ENCODE measurements around the gene LRIF1. TPM values are rescaled to one million over a fixed set of nuclear protein-coding genes. Genes with fewer than 3 reads are reported as not detected.
"Not testable (repeated sequence)": the region's sequence is repeated elsewhere in the genome, so short reads cannot be mapped to it uniquely, and the experiment has no call there.

Gene LRIF1
- total RNA-seq, 2 donors from 2014 or later = 14.3 to 15.4 TPM

DNA sequence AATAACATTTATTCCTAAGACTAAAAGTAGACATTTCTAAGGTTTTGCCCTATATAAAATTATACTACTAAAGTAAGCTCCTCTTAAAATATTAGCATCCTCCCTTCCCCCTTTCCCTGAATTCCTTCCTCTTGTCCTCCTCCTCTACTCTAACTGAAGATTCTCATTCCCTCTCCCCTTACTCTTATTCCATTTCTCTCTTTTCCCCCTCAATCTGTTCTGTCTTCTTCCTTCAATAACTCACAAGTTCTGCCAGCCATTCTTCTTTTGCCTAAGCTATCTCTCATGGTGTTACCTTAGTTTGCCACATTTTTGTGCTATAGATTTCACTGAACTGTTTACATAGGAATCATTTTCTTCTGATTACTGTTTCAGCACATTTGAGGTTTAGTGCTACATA lies 10.7 kb downstream of the LRIF1 start:
- intact Hi-C loops (cut with DNase I) = no loop called here
- DNase-seq = no peak
- ATAC-seq = no peak

DNA sequence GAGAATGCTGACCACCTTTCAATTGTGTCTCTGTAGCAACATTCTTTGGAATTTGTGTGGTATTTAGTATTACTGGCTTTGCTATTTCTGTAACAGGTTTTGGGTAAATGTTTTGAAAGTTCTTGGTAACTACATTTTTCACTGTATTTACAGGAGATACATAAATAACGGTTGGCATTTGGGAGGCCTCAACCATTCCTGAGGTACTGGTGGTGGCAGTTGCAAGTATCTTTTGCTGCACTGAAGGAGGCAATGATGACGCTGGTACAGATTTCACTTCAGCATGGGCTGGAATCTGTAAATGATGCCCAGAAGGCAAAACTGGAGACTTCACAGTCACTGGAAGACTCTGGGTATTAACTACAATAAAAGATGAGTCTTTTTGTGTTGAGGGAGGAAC lies 11.7 kb downstream of the LRIF1 start:
- ATAC-seq (no peak), DNase-seq (no peak)
- intact Hi-C loops (cut with DNase I) = no loop called here

GRCh38 chr1:110951161-110951560 lies 12.6 kb downstream of the LRIF1 start:
- intact Hi-C loops (cut with DNase I) = no loop called here
- ATAC-seq = no peak
- DNase-seq = no peak

GRCh38 chr1:110948038-110948810 lies 15.5 kb downstream of the LRIF1 start:
- no peak for ATAC-seq
- intact Hi-C loops (cut with DNase I) = no loop called here
- no peak for DNase-seq

- no peak for ATAC-seq
- DNase-seq = no peak
- intact Hi-C loops (cut with DNase I) = no loop called here
Measured at GRCh38 chr1:110945626-110946025, 18.1 kb downstream of the LRIF1 start.

DNA sequence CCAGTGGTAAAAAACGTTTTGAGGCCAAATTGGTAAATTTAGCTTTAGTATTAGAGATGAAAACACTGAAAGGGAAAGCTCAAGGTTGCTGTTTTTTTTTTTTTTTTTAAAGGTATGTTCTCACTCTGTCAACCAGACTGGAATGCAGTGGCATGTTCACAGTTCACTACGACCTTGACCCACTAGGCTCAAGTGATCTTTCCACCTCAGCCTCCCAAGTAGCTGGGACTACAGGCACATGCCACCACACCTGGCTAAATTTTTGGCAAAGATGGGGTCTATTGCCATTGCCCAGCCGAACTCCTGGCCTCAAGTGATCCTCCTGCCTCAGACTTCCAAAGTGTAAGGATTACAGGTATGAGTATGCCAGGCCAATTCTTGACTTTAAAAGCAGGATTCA lies 18.9 kb downstream of the LRIF1 start:
- intact Hi-C loops (cut with DNase I) = no loop called here
- DNase-seq (no peak), ATAC-seq (no peak)

DNA sequence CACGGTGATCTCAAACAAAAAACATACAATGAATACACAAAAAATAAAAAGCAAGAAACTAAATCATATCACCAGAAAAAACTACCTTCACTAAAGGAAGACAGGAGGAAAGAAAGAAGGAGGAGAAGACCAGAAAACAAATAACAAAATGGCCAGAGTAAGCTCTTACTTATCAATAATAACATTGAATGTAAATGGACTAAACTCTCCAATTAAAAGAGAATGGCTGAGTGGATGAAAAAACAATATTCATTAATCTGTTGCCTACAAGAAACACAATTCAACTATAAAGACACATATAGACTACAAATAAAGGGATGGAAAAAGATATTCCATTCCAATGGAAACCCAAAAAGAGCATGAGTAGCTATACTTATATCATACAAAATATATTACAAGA lies 27.2 kb downstream of the LRIF1 start:
- no peak for ATAC-seq
- no peak for DNase-seq
- intact Hi-C loops (cut with DNase I) = no loop called here

DNA sequence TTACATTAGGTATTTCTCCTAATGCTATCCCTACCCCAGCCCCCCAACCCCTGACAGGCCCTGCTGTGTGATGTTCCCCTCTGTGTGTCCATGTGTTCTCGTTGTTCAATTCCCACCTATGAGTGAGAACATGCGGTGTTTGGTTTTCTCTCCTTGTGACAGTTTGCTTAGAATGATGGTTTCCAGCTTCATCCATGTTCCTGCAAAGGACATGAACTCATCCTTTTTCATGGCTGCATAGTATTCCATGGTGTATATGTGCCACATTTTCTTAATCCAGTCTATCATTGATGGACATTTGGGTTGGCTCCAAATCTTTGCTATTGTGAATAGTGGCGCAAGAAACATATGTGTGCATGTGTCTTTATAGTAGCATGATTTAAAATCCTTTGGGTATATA lies 32.6 kb downstream of the LRIF1 start:
- intact Hi-C loops (cut with DNase I); DNase-seq; ATAC-seq: not testable (repeated sequence)

GRCh38 chr1:110928904-110929303 lies 34.8 kb downstream of the LRIF1 start:
- intact Hi-C loops (cut with DNase I) = no loop called here
- ATAC-seq (no peak), DNase-seq (no peak)

GRCh38 chr1:110928191-110928590 lies 35.5 kb downstream of the LRIF1 start:
- ATAC-seq = no peak
- intact Hi-C loops (cut with DNase I) = no loop called here

GRCh38 chr1:110927484-110928075 lies 36.1 kb downstream of the LRIF1 start:
- intact Hi-C loops (cut with DNase I) = no loop called here
- DNase-seq = no peak
- no peak for ATAC-seq

More at GRCh38 chr1:110928191-110928590, 35.5 kb downstream of the LRIF1 start:
- no peak for DNase-seq

- ATAC-seq (no peak), DNase-seq (no peak)
- intact Hi-C loops (cut with DNase I) = no loop called here
Measured at GRCh38 chr1:110921953-110922352, 41.8 kb downstream of the LRIF1 start.

DNA sequence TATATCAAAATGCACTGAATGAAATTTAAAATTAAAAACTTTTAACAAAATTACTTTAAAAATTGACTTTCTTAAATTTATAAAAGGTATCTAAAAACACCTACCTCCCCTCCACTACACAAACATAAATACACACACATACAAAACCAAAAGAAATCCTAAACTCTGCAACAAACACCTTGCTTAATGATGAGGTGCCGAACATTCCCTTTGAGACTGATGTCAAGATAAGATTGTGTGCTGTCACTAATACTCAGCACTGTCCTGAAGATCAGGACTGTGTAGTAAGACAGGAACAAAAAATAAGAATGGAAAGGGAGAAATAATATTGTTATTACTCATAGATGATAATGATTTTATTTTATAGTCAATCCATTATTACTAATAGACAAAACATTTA lies 45.7 kb downstream of the LRIF1 start:
- ATAC-seq = no peak
- no peak for DNase-seq
- intact Hi-C loops (cut with DNase I) = no loop called here

DNA sequence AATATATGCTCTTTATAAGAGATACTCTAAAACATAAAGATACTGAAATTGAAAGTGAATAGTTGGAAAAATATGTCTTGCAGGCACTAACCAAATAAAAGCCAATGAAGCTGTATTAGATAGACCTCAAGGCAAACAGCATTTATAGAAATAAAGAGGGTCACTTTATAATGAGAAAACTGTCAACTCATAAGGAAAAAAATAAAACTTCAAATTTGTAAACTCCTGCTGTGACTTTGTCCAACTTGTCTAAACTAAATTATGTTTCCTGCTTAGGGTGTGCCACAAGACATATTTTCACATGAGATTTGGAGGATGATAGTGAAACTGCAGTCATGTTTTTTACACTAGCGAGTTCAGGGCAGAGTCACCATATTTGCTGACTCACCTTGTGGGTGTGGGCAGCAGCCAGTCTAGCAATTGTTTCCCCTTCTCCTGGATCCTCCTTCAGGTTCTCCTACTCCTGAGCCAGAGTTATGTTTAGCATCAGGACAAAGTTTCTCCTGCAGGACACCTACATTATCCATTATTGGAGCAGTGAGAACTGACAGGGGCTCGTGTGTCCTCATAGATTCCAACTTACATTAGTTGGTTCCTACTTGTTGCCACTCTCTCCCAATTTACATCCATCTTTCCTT lies 46.9 kb downstream of the LRIF1 start:
- DNase-seq (no peak), ATAC-seq (no peak)
- intact Hi-C loops (cut with DNase I) = no loop called here

- DNase-seq (no peak), ATAC-seq (no peak)
- intact Hi-C loops (cut with DNase I) = no loop called here
Measured at GRCh38 chr1:110916274-110916668, 47.5 kb downstream of the LRIF1 start.

DNA sequence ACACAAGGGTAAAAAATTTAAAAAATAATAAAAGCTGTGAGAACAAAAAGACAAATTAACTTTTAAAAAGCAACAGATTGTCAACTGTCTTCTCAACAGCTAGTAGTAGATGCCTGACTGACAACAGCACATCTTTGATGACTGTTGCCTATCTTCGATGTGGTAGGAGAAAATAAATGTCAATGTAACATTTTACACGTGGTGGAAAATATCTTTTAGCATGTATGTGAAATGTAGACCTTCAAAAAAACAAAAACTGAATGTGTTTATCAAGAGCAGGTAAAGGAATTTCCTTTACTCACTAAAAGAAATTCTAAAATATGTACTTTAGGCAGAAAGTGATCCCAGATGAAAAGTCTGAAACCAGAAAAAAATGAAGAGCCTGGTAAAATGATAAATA lies 47.9 kb downstream of the LRIF1 start:
- DNase-seq (no peak), ATAC-seq (no peak)
- intact Hi-C loops (cut with DNase I) = no loop called here

DNA sequence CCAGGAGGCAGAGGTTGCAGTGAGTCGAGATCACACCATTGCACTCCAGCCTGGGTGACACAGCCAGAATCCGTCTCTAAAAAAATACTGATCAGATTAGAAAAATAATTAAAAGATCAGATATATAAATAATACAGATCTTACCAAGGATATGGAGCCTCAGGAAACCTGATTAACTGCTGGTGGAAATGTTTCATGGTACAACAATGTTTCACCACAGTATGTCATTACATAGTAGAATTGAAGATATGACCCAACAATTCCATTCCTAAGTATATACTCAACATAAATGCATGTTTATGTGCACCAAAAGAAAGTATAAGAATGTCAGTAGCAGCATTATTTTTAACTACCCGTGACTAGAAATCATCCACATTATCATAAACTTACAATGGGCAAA lies 49.0 kb downstream of the LRIF1 start:
- no peak for ATAC-seq
- no peak for DNase-seq
- intact Hi-C loops (cut with DNase I) = no loop called here

DNA sequence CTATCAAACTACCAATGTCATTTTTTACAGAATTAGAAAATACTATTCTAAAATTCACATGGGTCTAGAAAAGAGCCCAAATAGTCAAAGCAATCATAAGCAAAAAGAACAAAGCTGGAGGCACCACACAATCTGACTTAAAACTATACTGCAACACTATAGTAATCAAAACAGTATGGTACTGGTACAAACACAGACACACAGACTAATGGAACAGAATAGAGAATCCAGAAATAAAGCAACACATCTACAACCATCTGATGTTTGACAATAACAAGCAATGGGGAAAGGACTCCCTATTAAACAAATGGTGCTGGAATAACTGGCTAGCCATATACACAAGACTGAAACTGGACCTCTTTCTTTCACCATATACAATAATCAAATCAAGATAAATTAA lies 50.9 kb downstream of the LRIF1 start:
- DNase-seq = no peak
- no peak for ATAC-seq
- intact Hi-C loops (cut with DNase I) = no loop called here

DNA sequence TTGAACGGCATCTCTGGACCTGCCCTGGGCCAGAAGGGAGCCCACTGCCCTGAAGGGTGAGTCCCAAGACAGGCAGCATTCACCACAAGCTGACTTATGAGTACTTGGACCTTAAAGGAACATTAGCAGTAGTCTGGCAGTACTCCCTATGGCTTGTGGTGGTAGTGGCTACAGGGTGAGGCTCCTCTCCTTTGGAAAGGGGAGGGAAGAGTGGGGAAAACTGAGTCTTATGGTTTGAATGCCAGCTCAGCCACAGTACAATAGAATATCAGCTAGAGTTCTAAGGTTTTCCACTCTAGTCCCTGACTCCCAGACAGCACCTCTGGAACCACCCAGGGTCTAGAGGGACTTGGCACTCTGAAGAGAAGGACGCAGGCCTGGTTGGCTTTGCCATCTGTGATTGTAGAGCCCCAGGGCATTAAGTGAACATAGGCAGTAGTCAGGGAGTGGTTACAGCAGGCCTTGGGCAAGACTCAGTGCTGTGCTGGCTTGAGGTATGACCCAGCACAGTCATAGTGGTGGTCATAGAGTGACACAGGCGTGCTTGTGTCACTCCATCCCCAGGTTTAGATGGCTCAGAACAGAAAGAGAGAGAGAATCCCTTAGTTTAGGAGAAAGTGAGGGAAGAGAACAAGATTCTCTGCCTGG lies 59.7 kb downstream of the LRIF1 start:
- intact Hi-C loops (cut with DNase I) = no loop called here
- no peak for DNase-seq
- no peak for ATAC-seq

GRCh38 chr1:110902820-110903463 lies 60.8 kb downstream of the LRIF1 start:
- intact Hi-C loops (cut with DNase I) = no loop called here
- ATAC-seq = no peak
- DNase-seq = no peak
